GM21576 (cell line): ENCODE data around the gene CPNE2.
"Not testable (repeated sequence)": the region's sequence is repeated elsewhere in the genome, so short reads cannot be mapped to it uniquely, and the experiment has no call there.

Experiments
- ATAC-seq: cut with Tn5 transposase; IDR thresholded peaks from one replicate; pipeline ENCODE4 v1.9.1; 2021; ENCODE audit warnings: mild to moderate bottlenecking, moderate library complexity; ENCODE audit not compliant: unreplicated experiment

The CPNE2 gene

DNA sequence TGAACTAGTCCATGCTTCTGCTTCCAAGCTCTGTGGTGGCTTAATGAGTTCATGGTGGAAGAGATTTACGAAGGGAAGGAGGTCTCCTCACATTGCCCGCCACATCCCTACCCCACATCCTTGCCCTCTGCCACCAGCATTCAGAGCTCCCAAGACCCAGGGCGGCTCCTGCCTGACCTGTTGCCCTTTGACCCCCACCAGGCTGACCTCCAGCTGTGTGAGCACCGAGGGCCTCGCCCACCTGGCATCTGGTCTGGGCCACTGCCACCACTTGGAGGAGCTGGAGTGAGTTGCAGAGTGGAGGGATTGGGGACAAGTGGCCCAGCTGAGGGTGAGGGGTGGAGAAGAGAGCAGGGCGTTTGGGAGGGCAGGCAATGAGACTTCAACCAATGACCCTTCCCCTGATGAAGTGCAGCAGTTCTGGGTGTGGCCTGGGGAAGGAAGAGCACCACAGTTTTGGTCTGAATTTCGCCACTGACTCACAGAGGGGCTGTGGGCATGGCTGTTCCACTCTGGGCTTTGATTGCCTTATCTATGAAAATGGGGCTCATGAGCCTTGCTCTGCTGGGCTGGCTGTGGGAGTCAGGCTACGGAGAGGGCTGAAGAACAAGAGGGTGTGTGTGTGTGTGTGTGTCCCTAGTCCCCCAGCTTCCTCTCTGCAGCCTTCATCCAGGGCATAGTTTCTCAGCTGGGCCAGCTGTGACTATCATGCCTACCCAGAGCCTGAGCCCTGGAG lies 22.6 kb upstream of the CPNE2 start:
- ATAC-seq: no peak

DNA sequence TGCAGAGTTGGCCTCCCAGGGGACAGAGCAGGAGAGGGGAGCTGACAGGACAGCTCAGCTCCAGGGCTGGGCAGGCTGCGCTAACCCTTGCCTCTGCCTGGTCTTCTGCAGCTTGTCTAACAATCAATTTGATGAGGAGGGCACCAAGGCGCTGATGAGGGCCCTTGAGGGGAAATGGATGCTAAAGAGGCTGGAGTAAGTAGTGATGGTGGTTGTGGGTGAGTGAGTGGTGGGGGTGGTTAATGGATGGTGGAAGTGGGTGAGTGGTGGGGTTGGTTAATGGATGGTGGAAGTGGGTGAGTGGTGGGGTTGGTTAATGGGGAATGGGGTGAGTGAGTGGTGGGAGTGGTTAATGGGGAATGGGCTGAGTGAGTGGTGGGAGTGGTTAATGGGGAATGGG lies 22.0 kb upstream of the CPNE2 start:
- ATAC-seq: no peak

DNA sequence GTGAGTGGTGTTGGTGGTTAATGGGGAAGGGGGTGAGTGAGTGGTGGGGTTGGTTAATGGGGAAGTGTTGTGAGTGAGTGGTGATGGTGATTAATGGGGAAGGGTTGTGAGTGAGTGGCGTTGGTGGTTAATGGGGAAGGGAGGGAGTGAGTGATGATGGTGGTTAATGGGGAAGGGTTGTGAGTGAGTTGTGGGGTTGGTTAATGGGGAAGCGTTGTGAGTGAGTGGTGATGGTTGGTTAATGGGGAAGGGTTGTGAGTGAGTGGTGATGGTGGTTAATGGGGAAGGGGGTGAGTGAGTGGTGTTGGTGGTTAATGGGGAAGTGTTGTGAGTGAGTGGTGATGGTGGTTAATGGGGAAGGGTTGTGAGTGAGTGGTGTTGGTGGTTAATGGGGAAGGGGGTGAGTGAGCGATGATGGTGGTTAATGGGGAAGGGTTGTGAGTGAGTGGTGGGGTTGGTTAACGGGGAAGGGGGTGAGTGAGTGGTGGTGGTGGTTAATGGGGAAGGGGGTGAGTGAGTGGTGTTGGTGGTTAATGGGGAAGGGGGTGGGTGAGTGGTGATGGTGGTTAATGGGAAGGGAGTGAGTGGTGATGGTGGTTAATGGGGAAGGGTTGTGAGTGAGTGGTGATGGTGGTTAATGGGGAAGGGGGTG lies 21.2 kb upstream of the CPNE2 start:
- ATAC-seq: not testable (repeated sequence)

DNA sequence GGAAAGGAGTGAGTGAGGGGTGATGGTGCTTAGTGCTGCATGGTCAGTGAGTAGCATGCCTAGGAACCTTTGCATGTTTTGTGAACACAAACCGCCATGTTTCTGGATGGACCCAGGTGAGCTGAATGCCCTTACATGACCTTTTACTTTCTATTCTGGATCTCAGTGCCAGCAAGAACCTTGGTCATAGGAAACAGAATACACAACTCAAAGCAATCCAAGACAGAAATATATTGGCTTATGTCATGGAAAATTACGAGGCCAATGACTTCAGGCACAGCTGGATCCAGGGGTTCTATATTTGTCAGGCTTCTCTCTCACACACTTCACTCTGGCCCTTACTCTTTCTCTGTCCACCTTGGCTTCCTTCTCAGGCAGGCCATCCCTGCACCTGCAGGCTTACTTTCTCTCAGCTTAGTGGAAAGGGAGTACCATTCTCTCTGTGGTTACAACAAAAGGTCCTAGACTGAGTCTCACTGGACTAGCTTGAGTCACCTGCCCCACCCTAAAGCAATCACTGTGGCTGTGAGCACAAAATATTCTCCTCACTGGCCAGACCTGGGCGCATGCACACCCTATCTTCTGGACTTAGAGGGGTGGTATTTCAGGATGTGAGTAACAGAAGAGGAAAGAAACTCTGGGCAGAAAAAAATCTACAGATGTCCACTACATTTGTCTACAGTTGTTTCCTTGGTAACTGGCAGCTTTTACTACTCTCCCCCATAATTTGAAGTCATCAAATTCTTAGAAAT lies 20.4 kb upstream of the CPNE2 start:
- no peak for ATAC-seq

DNA sequence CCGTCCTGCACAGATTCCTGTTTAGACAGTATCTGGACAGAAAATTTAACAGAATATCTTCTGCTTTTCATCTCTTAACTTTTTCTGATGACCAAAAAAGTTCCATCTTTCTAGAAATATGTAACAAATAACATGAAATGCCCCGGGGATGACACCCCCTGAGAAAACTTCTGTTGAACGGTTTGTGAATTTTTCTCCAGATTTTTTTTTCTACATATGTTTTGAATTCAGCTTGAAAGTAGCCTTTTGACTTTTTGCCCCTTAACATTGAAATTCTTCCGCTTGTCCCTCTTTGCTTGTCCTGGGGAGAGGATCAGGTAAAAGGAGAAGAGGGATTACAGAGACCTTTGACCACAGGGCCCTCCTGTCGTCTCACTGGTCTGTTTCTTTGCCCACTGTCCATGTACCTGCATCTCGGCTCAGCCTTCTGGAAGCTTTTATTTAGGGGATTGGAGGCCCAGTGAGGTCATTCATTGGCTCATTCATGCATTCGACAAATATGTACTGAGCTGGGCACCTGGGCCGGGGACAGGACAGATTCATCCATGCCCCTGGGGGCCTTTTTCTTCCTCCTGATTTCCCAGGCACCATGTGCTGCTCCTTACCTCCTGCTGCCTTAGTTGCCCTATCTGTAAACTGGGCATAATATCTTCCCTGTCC lies 19.6 kb upstream of the CPNE2 start:
- ATAC-seq: no peak

DNA sequence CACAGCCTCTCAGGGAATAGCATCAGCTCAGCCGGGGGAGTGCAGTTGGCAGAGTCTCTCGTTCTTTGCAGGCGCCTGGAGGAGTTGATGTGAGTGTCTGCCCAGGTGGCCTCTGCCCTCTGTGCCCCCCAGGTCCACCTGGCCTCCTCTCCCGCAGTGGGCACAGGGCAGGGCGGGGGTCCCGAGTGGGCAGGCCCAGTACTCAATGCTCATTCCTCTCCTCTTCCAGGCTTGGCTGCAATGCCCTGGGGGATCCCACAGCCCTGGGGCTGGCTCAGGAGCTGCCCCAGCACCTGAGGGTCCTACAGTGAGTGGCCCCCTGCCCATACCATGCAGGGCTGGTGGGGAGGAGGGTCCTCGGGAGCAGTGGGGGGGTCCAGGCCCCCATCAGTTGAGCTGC lies 14.7 kb upstream of the CPNE2 start:
- no peak for ATAC-seq

DNA sequence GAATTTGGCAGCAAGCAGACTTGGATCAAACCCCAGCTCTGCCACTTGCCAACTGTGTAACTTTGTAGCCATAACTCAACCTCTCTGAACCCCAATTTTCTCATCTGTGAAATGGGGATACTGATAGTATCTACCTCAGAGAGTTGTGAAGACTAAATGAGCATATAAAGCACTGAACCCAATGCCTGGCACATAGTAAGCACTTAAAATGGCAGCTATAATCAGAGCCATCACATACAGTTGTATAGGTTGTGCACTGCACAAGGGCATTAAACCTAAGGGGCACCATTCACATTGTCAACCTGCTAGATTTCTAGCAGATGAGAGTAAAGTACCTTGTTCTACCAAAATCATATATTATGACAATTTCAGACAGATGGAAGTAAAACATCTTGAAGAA lies 10.6 kb upstream of the CPNE2 start:
- no peak for ATAC-seq

DNA sequence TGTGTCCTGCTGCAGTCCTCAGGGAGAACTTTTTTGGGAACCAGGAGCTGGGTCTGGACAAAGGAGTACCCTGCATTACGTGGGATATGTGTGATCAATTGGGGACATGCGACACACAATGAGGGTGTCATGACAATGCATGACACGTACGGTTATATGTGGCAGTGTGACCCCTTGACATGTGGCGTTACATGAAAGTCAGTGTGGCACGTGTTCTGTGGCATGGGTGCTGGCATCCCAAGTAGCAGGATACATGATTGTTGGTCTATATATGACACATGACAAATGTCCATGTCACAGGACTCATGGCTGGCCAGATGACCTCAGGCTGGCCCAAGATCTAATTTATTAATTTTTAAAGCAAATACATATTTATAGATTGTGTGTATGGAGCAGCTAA lies 9.7 kb upstream of the CPNE2 start:
- ATAC-seq: no peak

DNA sequence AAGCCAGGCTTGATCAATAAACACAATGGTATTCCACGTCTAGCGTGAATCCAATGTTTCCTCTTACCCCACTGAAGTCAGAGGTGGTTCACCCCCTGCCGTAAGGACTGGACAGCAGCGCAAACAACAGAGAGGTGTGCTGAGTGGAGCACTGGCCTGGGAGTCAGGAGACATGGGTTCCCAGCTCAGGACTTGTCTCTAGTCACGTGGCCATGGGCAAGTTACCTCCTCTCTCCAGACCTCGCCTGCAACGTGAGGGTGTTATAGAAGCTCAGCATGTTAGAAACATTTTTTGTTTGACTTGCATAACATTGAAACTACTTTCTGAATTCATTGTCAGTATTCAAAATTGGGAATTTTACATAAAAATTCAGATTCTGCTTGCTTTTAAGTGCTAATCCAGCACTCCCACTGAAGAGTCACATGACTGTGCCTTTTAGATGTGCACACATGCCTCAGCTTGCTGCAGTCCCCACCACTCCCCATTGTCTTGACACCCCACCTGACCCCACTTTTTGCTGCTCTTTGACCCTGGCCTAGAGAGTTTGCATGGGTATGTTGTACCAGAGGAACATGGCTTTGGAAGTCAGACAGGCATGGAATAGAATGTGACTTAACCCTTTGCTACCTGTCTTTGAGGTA lies 8.8 kb upstream of the CPNE2 start:
- ATAC-seq: no peak

DNA sequence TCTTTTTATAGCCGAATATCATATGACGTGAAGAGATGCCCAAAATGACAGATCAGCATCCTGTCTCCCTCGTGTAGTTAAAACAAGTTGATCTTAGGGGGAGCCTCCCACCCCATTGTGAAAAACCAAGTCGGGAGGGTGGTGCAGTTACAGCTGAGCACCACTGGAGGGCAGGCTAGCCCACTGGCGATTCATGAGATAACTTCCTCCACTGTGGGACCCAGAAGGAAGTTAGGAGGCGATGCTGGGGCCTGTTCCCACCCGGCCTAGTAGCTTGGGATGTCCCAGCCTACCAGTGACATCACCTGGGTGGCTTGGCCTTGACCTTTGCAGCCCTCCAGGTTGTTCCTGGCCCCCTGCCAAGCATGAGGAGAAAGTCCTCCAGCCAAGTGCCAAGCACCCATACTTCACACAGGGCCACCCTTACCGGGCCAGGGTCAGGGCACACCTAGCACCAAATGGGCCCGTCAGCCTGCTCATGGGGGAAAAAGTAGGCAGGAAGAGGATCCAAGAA lies 8.1 kb upstream of the CPNE2 start:
- ATAC-seq: peak; percentile 65

DNA sequence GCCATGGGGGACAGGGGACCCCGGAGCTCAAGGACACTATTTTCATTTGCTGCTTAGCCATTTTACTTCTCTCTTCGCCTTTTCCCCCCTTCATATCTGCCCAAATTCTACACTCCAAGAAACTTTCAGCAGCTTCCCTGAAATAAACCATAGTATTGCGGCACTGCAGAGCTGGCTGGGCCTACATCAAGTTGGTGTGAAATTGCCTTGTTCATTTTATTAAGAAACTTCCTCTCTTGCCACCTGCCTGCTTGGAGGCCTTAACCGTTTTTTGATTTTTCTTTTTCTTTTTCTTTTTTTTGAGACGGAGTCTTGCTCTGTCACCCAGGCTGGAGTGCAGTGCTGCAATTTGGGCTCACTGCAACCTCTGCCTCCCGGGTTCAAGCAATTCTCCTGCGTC lies 7.4 kb upstream of the CPNE2 start:
- ATAC-seq: no peak

DNA sequence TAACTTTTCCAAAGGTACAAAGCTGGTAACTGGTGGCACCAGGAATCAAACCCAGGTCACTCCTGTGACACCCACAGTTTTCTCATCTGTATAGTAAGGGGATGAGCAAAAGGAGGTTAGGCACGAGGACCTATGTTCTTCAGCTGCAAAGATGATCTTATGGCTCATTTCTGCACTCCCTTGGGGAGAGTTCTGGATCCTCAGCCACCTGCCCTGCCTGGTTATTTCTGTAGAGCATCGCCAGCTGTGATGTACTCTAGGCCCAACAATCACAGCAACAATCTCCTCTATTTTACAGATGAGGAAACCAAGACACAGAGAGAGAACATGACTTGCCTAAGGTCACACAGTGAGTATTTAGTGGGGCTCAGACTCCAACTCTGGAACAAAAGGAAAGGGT lies 5.4 kb upstream of the CPNE2 start:
- no peak for ATAC-seq

DNA sequence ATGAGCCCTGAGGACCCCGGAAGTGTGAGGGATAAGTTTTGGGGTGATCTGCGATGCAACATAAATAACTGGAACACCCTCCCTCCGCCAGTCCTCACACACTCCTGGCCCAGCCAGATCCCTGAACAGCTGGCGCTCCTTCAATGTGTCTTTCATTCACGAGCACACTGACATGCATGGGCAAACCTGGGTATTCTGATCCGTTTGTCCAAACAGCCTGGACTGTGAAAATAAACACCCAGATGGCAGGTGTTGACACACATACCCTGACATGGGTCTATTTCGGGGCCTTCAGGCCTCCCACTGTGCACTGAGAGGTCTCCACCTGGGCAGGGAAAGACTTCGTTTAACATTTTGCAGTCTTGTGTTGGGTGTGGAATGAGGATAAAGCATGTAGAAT lies 3.0 kb upstream of the CPNE2 start:
- no peak for ATAC-seq

DNA sequence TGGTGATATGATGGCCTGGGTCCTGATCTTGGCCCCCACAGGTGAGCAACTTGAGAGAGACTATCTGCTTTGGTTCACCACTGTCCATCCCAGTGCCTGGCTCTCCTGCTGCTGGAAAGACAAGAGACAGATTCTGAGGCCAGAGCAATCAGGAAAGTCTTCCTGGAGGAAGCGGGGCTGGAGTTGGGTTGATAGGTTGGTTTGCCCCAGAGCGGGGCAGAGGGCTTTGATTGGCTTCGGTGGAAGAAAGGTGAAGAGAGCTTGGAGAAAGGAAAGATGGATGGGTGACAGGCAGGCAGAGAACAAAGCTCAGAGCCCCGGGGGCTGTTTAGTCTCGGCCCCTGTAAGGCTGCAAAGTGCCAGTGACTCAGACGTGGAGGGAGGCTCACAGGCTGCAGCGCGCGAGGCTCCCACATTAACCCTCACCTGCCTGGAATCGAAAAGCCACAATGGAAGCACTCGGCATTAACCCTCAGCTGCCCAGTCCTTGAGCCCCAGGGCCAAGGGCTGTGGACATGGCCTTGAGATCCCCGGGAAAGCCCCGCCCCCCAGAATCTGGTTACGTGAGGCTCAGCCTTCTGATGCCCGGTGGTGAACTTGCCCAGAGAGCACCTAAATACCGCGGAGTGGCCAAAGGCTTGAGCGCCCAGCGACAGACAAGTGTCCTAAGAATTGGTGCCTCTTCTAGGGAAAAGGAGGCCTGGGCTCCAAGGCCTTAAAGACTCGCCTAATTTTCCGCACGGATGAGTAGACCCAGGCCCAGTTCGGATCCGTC lies 996 bp upstream of the CPNE2 start:
- no peak for ATAC-seq

DNA sequence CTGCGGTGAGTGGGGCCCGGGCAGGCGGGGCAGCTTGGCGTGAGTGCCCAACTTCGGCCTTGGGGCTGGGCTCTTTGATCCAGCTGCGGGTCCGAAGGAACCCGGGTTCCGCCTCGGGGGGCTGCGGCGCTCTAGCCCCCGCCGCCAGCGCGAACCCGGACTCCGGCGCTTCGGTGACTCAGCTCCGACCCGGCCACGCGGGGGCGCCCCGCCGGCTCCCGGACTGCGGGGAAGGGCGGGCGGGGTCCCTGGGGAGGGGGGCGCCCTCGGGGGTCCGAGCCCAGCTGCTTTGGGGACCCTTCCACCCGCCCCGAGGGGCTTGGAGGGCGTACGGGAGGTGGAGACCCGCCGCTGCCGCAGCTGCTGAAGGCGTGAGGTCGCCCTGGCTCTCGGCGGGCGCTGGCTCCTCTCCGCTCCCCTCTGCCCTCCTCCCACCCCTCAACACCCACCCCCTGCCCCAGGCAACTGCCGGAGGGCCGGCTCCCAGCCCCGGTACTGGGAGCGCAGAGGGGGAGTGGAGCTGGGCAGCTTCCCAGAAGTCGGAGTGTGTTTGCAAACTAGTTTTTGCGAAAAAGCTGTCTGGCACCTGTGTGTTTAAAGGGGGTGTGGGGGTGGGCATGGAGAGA lies 516 bp downstream of the CPNE2 start:
- ATAC-seq: no peak

DNA sequence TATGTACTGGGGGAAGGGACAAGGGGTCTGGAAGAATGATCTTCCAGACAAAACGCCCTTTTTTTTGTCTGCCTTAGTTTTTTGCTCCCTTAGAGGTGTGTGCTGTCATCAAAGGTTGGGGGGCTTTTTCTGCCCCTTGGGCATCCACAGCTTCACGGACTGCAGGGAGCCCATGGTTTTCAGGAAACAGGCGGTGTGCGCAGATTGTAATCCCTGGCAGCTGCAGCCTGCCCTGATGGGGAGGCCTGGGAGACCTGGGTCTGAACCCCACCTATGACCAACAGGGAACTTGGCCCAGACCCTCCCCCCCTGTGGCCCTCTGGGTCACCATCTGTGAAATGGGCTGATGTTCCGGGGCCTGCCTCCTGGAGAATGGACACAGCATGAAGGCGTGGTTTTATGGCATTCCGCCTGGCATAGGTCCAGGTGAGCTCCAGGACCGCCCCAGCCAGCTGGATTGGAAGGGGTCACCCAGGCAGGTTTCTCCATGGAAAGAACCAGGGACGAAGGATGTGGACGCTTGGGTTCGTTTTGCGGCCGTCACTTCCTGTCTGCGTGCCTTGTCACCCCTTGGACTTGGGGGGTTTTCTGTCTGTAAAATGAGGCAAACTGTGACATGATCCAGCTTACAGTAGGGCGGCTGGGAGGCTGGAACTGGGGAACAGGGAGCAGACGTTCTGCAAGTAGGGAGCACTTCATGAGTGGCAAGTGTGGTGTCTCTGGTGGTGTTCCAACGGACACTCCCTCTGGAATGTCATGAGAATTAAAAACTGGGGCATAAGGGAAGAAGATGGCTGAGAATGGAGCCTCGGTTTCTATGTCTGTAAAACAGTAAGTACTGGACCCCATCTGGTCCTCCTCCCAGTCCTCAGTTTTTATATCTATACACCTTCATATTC lies 1.5 kb downstream of the CPNE2 start:
- ATAC-seq: no peak

DNA sequence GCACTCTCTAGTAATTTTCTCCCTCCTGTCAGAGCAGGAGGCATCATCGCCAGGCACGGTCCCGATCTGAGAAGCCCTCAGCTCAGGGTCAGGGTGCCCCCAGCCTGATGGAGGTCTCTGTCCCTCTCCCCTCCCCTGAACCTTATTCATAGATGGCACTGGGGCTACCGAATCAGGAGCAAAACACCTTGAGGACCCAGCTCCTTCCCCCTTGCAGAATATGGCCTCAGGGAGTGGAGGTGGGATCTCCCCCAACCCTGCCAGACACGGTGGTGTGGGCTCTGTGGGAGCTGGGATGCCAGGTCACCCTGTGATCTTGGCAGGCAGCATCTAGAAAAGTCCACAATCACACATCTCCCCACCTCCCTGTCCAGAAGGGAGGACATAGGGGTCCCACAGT lies 2.5 kb downstream of the CPNE2 start:
- no peak for ATAC-seq

DNA sequence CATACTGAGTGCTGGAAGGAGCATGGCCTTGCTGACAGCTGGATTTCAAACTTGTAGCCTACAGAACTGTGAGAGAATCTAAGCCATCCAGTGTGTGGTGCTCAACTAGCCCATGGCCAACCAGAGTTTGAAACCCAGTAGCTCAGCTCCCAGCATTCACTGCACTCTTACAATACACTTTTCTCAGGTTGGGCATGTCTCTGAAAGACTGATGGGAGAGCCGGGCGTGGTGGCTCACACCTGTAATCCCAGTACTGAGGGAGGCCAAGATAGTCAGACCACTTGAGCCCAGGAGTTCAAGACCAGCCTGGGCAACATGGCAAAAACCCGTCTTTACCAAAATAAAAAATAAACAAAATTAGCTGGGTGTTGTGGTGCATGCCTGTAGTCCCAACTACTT lies 3.8 kb downstream of the CPNE2 start:
- no peak for ATAC-seq

DNA sequence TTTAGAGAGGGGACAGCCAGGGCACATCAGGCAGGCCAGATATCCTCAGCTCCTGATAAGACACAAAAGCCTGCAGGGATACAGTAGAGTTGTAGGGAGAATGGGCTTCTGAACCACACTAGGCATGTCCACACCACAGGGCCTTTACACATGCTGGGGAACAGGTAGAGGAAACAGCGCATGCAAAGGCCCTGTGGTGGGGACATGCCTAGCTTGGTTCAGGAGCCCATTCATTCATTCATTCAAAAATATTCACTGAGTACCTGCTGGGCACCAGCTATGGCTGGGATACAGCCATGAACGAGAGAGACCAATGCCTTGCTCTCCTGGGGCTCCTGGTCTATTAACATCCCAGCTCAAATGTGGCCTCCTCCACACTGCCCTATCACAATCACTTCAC lies 4.4 kb downstream of the CPNE2 start:
- ATAC-seq: no peak
